HG03139 (cell line): ENCODE results near the gene SPATA16.
"Not testable (repeated sequence)": the region's sequence is repeated elsewhere in the genome, so short reads cannot be mapped to it uniquely, and the experiment has no call there.

Experiments used
- ATAC-seq: cut with Tn5 transposase; IDR thresholded peaks from one replicate; pipeline ENCODE4 v1.9.1; 2021; ENCODE audit not compliant: unreplicated experiment

Gene SPATA16

GRCh38 chr3:173140986-173141385, at the start of gene SPATA16:
TSS of gene SPATA16 (minus strand) at chr3:173141235. CDS start at chr3:173117731, 23,504 bp downstream.
- ATAC-seq: no peak

GRCh38 chr3:173183022-173183421, 42.0 kb upstream of the SPATA16 start:
- ATAC-seq: not testable (repeated sequence)

- no peak for ATAC-seq
Observed at GRCh38 chr3:173173652-173174051, 32.6 kb upstream of the SPATA16 start.

GRCh38 chr3:173159139-173159538, 18.1 kb upstream of the SPATA16 start:
- not testable (repeated sequence) for ATAC-seq

GRCh38 chr3:173156533-173156932, 15.5 kb upstream of the SPATA16 start:
- not testable (repeated sequence) for ATAC-seq

- no peak for ATAC-seq
Observed at GRCh38 chr3:173153631-173154030, 12.6 kb upstream of the SPATA16 start.

- no peak for ATAC-seq
Observed at GRCh38 chr3:173139420-173139819, 1.6 kb downstream of the SPATA16 start.

GRCh38 chr3:173138026-173138425, 3.0 kb downstream of the SPATA16 start:
- no peak for ATAC-seq

GRCh38 chr3:173135059-173135458, 6.0 kb downstream of the SPATA16 start:
- no peak for ATAC-seq

GRCh38 chr3:173128633-173129032, 12.4 kb downstream of the SPATA16 start:
- ATAC-seq: no peak

- no peak for ATAC-seq
Observed at GRCh38 chr3:173111321-173111720, 29.7 kb downstream of the SPATA16 start.

GRCh38 chr3:173109143-173109542, 31.9 kb downstream of the SPATA16 start:
- ATAC-seq: no peak

- ATAC-seq: no peak
Observed at GRCh38 chr3:173103469-173103868, 37.6 kb downstream of the SPATA16 start.

GRCh38 chr3:173098959-173099358, 42.1 kb downstream of the SPATA16 start:
- no peak for ATAC-seq

GRCh38 chr3:173096994-173097785, 43.8 kb downstream of the SPATA16 start:
- ATAC-seq: no peak

GRCh38 chr3:173096140-173096539, 44.9 kb downstream of the SPATA16 start:
- ATAC-seq: no peak

- no peak for ATAC-seq
Observed at GRCh38 chr3:173092038-173092437, 49.0 kb downstream of the SPATA16 start.

GRCh38 chr3:173090492-173090891, 50.5 kb downstream of the SPATA16 start:
- no peak for ATAC-seq

- ATAC-seq: no peak
Observed at GRCh38 chr3:173089283-173089682, 51.8 kb downstream of the SPATA16 start.

- no peak for ATAC-seq
Observed at GRCh38 chr3:173078525-173078924, 62.5 kb downstream of the SPATA16 start.

GRCh38 chr3:173066044-173067004, 74.7 kb downstream of the SPATA16 start:
- no peak for ATAC-seq

- no peak for ATAC-seq
Observed at GRCh38 chr3:173065543-173065981, 75.5 kb downstream of the SPATA16 start.
